ENCODE measurements around the gene PTPN20. TPM values are rescaled to one million over a fixed set of nuclear protein-coding genes. Genes with fewer than 3 reads are reported as not detected.

Gene PTPN20
- total RNA-seq, 1 experiment from 2014 or later: not detected

- peak in 1 of 2 experiments; percentile 34 for DNase-seq
- no peaks in the 10 kb centered on the region for H3K27me3 ChIP-seq (replicated peaks; ENCODE audit: control insufficient read depth, insufficient read depth, low read length)
- no peaks in the 10 kb centered on the region for H3K4me1 Mint-ChIP-seq (ENCODE audit: low read depth, unreplicated experiment)
- no peaks in the 10 kb centered on the region for H3K36me3 Mint-ChIP-seq (ENCODE audit: insufficient read depth, unreplicated experiment)
- H3K9me3 ChIP-seq: no peaks in the 10 kb centered on the region
- H3K4me1 ChIP-seq: no peaks in the 10 kb centered on the region
- peaks cover 22% of the 10 kb centered on the region for H3K27me3 Mint-ChIP-seq (ENCODE audit: insufficient read depth, unreplicated experiment)
- intact Hi-C loops (cut with micrococcal nuclease; ENCODE audit: unreplicated experiment): loop anchor here (1.0 kb wide), 1 partner anchor 266 kb away; no protein-coding TSS in a partner anchor
- ChIA-PET CTCF (interaction anchor here (0.8 to 2.2 kb wide), 3 partner anchors 15 to 266 kb away, joined by 3 to 5 read pairs (median 5); no protein-coding TSS in a partner anchor), POLR2A (no interaction called here)
- H3K9me3 Mint-ChIP-seq (ENCODE audit: unreplicated experiment): no peaks in the 10 kb centered on the region
- no peak overlapping the region for H3K4me3 ChIP-seq (ENCODE audit: low read depth, low read length)
- TF ChIP-seq, protein P1, sequence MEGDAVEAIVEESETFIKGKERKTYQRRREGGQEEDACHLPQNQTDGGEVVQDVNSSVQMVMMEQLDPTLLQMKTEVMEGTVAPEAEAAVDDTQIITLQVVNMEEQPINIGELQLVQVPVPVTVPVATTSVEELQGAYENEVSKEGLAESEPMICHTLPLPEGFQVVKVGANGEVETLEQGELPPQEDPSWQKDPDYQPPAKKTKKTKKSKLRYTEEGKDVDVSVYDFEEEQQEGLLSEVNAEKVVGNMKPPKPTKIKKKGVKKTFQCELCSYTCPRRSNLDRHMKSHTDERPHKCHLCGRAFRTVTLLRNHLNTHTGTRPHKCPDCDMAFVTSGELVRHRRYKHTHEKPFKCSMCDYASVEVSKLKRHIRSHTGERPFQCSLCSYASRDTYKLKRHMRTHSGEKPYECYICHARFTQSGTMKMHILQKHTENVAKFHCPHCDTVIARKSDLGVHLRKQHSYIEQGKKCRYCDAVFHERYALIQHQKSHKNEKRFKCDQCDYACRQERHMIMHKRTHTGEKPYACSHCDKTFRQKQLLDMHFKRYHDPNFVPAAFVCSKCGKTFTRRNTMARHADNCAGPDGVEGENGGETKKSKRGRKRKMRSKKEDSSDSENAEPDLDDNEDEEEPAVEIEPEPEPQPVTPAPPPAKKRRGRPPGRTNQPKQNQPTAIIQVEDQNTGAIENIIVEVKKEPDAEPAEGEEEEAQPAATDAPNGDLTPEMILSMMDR (IDR thresholded peaks at IDR 0.05; ENCODE audit: insufficient read depth in 1 of 2, low read depth in 1 of 2, low read length in 1 of 2, severe bottlenecking in 1 of 2, unreplicated experiment in 1 of 2): no peak
- no TSS peak for BruUV-seq (replicated peaks)
- no peaks in the 10 kb centered on the region for H3K36me3 ChIP-seq (ENCODE audit: control insufficient read depth, insufficient read depth, low read length)
- H3K27ac Mint-ChIP-seq (ENCODE audit: unreplicated experiment): no peak overlapping the region
- H3K4me3 Mint-ChIP-seq (ENCODE audit: unreplicated experiment): no peak overlapping the region
Observed at GRCh38 chr10:47046321-47047126, 135.3 kb downstream of the PTPN20 start.

GRCh38 chr10:47047127-47047504 is 135.9 kb downstream of the PTPN20 start:
- Mint-ChIP-seq H3K27ac (ENCODE audit: unreplicated experiment) (no peak overlapping the region), H3K9me3 (ENCODE audit: unreplicated experiment) (no peaks in the 10 kb centered on the region), H3K4me1 (ENCODE audit: low read depth, unreplicated experiment) (no peaks in the 10 kb centered on the region), H3K27me3 (ENCODE audit: insufficient read depth, unreplicated experiment) (peaks cover 26% of the 10 kb centered on the region), H3K36me3 (ENCODE audit: insufficient read depth, unreplicated experiment) (no peaks in the 10 kb centered on the region), H3K4me3 (ENCODE audit: unreplicated experiment) (no peak overlapping the region)
- H3K4me3 ChIP-seq (ENCODE audit: low read depth, low read length): no peak overlapping the region
- no peaks in the 10 kb centered on the region for H3K36me3 ChIP-seq (ENCODE audit: control insufficient read depth, insufficient read depth, low read length)
- no TSS peak for BruUV-seq (replicated peaks)
- H3K27me3 ChIP-seq (replicated peaks; ENCODE audit: control insufficient read depth, insufficient read depth, low read length): no peaks in the 10 kb centered on the region
- no peaks in the 10 kb centered on the region for H3K9me3 ChIP-seq
- ChIA-PET POLR2A (no interaction called here), CTCF (interaction anchor here (0.9 to 2.6 kb wide), 20 partner anchors 8 to 293 kb away, joined by 3 to 79 read pairs (median 5); partner anchors contain the start of gene GDF10)
- TF ChIP-seq, protein P1 (IDR thresholded peaks at IDR 0.05; ENCODE audit: insufficient read depth in 1 of 2, low read depth in 1 of 2, low read length in 1 of 2, severe bottlenecking in 1 of 2, unreplicated experiment in 1 of 2): no peak
- H3K4me1 ChIP-seq: no peaks in the 10 kb centered on the region
- DNase-seq: no peak
- intact Hi-C loops (cut with micrococcal nuclease; ENCODE audit: unreplicated experiment): loop anchor here (1.0 kb wide), 1 partner anchor 265 kb away; no protein-coding TSS in a partner anchor

GRCh38 chr10:47047577-47048525 is 136.6 kb downstream of the PTPN20 start:
- BruUV-seq (replicated peaks): no TSS peak
- TF ChIP-seq, protein P1 (IDR thresholded peaks at IDR 0.05; ENCODE audit: insufficient read depth in 1 of 2, low read depth in 1 of 2, low read length in 1 of 2, severe bottlenecking in 1 of 2, unreplicated experiment in 1 of 2): peak; percentile 97 to 99
- no peaks in the 10 kb centered on the region for H3K36me3 ChIP-seq (ENCODE audit: control insufficient read depth, insufficient read depth, low read length)
- Mint-ChIP-seq H3K36me3 (ENCODE audit: insufficient read depth, unreplicated experiment) (no peaks in the 10 kb centered on the region), H3K4me1 (ENCODE audit: low read depth, unreplicated experiment) (no peaks in the 10 kb centered on the region), H3K4me3 (ENCODE audit: unreplicated experiment) (no peak overlapping the region), H3K9me3 (ENCODE audit: unreplicated experiment) (no peaks in the 10 kb centered on the region), H3K27ac (ENCODE audit: unreplicated experiment) (no peak overlapping the region), H3K27me3 (ENCODE audit: insufficient read depth, unreplicated experiment) (peaks cover 26% of the 10 kb centered on the region)
- no peaks in the 10 kb centered on the region for H3K4me1 ChIP-seq
- no peak overlapping the region for H3K4me3 ChIP-seq (ENCODE audit: low read depth, low read length)
- intact Hi-C loops (cut with micrococcal nuclease; ENCODE audit: unreplicated experiment): loop anchor here (1.0 kb wide), 1 partner anchor 264 kb away; no protein-coding TSS in a partner anchor
- H3K27me3 ChIP-seq (replicated peaks; ENCODE audit: control insufficient read depth, insufficient read depth, low read length): no peaks in the 10 kb centered on the region
- DNase-seq: peak; percentile 74 to 86
- H3K9me3 ChIP-seq: no peaks in the 10 kb centered on the region
- CTCF ChIA-PET: interaction anchor here (0.5 to 2.6 kb wide), 25 partner anchors 8 to 292 kb away, joined by 3 to 79 read pairs (median 4); partner anchors contain the start of gene GDF10
- POLR2A ChIA-PET: no interaction called here

Data from Caco-2 (cell line).